K562 (cell line): ENCODE data around the gene CBFA2T2. TPM values are rescaled to one million over a fixed set of nuclear protein-coding genes. Genes with fewer than 3 reads are reported as not detected.
A peak's percentile ranks its signal among the peaks of the same experiment; 100 is the strongest.

ENCODE experiments used
- ATAC-seq: fragments of 200-7000 bp; cut with Tn5 transposase; 3 replicates; pipeline ENCODE4 v1.9.1; 2020; ENCODE audit warnings: moderate library complexity
- BruUV-seq: library from RNA; stranded (reverse); fragments of 400-500 nt; replicated peaks from 2 replicates; lab custom pipeline; 2021; lab: Mats Ljungman, UMichigan
- CTCF ChIA-PET: fragments of 300-600 bp; formaldehyde crosslinking; extraction: SDS; loops from one replicate; lab custom pipeline; 2021; ENCODE audit warnings: low intra/inter-chr PET ratio; lab: Yijun Ruan, JAX
- POLR2A ChIA-PET: fragments of 300-600, 350-650 bp; sonication (Branson Sonifier 250); formaldehyde crosslinking; extraction: SDS; loops from one replicate; lab custom pipeline; 2021; ENCODE audit warnings: antibody characterized with exemption, inconsistent platforms; lab: Yijun Ruan, JAX
- DNase-seq, 4 experiments: peaks; one replicate each; pipeline versions ENCODE4 v3.0.0 to v3.0.0-alpha.2; 2011 to 2018; ENCODE audit warnings: low spot score in 3 of 4, mixed read lengths in 3 of 4; ENCODE audit errors: extremely low read depth in 1 of 4
- FAIRE-seq: peaks from 2 replicates; lab custom pipeline; 2011; peaks lifted over from hg19 to GRCh38; lab: Jason Lieb, UNC
- H2AFZ ChIP-seq: 2 replicates; pipeline ENCODE4 v1.6.0; 2011; ENCODE audit warnings: low read depth, low read length, control low read depth, inconsistent platforms
- H3K27ac ChIP-seq: fragments of 200-600 bp; 3 replicates; pipeline ENCODE4 v1.8.0; 2011; ENCODE audit warnings: low read depth, mild to moderate bottlenecking, control low read depth, inconsistent platforms, low read length, moderate library complexity, mixed read lengths; ENCODE audit errors: extremely low read depth
- H3K27me3 ChIP-seq, 2 experiments: fragments of 300-600 bp in 1 of 2; 2 replicates in 1 of 2; 3 replicates in 1 of 2; pipeline versions ENCODE4 v1.6.0 to v1.8.0; 2011; ENCODE audit warnings: inconsistent platforms in 2 of 2, low read length in 2 of 2, mild to moderate bottlenecking in 1 of 2, mixed read lengths in 1 of 2, moderate library complexity in 1 of 2; ENCODE audit not compliant: control insufficient read depth in 2 of 2, insufficient read depth in 2 of 2
- H3K36me3 ChIP-seq: fragments of 300-600 bp; 3 replicates; pipeline ENCODE4 v1.8.0; 2011; ENCODE audit warnings: mild to moderate bottlenecking, low read length, inconsistent platforms; ENCODE audit not compliant: control insufficient read depth, insufficient read depth
- H3K4me1 ChIP-seq, 2 experiments: fragments of 200-600 bp in 1 of 2; replicated peaks in 1 of 2; 2 replicates in 1 of 2; 3 replicates in 1 of 2; pipeline versions ENCODE4 v1.5.1 to v1.8.0; 2011; ENCODE audit warnings: inconsistent platforms in 2 of 2, low read length in 2 of 2, mild to moderate bottlenecking in 1 of 2, mixed read lengths in 1 of 2, moderate library complexity in 1 of 2; ENCODE audit not compliant: control insufficient read depth in 2 of 2, insufficient read depth in 2 of 2
- H3K4me2 ChIP-seq: 2 replicates; pipeline ENCODE4 v1.6.1; 2011; ENCODE audit warnings: low read length, control low read depth, inconsistent platforms, mixed read lengths; ENCODE audit not compliant: insufficient read depth
- H3K4me3 ChIP-seq: fragments of 200-600 bp; sonication (generic), shearing (Covaris generic); 2 replicates; pipeline ENCODE4 v1.5.1; 2016; ENCODE audit warnings: control low read depth, inconsistent platforms
- H3K79me2 ChIP-seq: fragments of 200-600 bp; 3 replicates; pipeline ENCODE4 v1.8.0; 2011; ENCODE audit warnings: low read length, inconsistent platforms; ENCODE audit not compliant: control insufficient read depth, insufficient read depth
- H3K9ac ChIP-seq, 2 experiments: 2 replicates each; pipeline versions ENCODE4 v1.6.0 to v1.6.1; 2011; ENCODE audit warnings: low read depth in 2 of 2, low read length in 2 of 2, control low read depth in 1 of 2, inconsistent platforms in 1 of 2, mild to moderate bottlenecking in 1 of 2, mixed read lengths in 1 of 2; ENCODE audit not compliant: insufficient read depth in 1 of 2
- H3K9me1 ChIP-seq: one replicate; pipeline ENCODE4 v1.6.0; 2011; ENCODE audit warnings: inconsistent platforms, mild to moderate bottlenecking, low read length, moderate library complexity; ENCODE audit not compliant: control insufficient read depth, insufficient read depth
- H3K9me3 ChIP-seq: replicated peaks from 2 replicates; pipeline ENCODE4 v1.5.1; 2011; ENCODE audit warnings: low read depth, low read length, inconsistent platforms; ENCODE audit not compliant: control insufficient read depth, insufficient read depth
- H4K20me1 ChIP-seq: replicated peaks from 2 replicates; pipeline ENCODE4 v1.6.1; 2011; ENCODE audit warnings: low read length, inconsistent platforms, mixed read lengths; ENCODE audit not compliant: control insufficient read depth, insufficient read depth
- ATF7 ChIP-seq: fragments of 450-650 bp; IDR thresholded peaks from 2 replicates; pipeline ENCODE4 v1.7.1; 2014; ENCODE audit warnings: mild to moderate bottlenecking, moderate library complexity
- BRD4 ChIP-seq: fragments of 200-600 bp; sonication (generic); IDR thresholded peaks from 2 replicates; pipeline ENCODE4 v1.6.1; 2017; ENCODE audit warnings: inconsistent platforms
- MYC ChIP-seq, 2 experiments: fragments of 250-450 bp in 1 of 2; sonication (Bioruptor Pico) in 1 of 2; IDR thresholded peaks; 2 replicates each; pipeline versions ENCODE4 v1.5.1 to v1.6.1; 2012 to 2021; ENCODE audit warnings: low read depth in 2 of 2, borderline replicate concordance in 1 of 2, improper control_type of control experiment in 1 of 2, low read length in 1 of 2, mild to moderate bottlenecking in 1 of 2, moderate library complexity in 1 of 2
- NFIC ChIP-seq: fragments of 450-650 bp; IDR thresholded peaks from 2 replicates; pipeline ENCODE4 v1.6.1; 2017; ENCODE audit warnings: mild to moderate bottlenecking, inconsistent platforms
- NR3C1 ChIP-seq: sonication (generic); formaldehyde crosslinking; IDR thresholded peaks from 2 replicates; pipeline ENCODE4 v1.8.1; 2022; ENCODE audit warnings: missing genetic modification reagents
- RBFOX2 ChIP-seq: fragments of 200-400 bp; formaldehyde crosslinking; IDR thresholded peaks from 2 replicates; pipeline ENCODE4 v1.6.1; 2017; ENCODE audit warnings: low read depth, mild to moderate bottlenecking, low read length, moderate library complexity
- RBM25 ChIP-seq: fragments of 200-400 bp; formaldehyde crosslinking; IDR thresholded peaks from 2 replicates; pipeline ENCODE4 v1.6.1; 2018; ENCODE audit warnings: low read length, low read depth, moderate library complexity; ENCODE audit not compliant: severe bottlenecking
- SNIP1 ChIP-seq: fragments of 450-650 bp; IDR thresholded peaks from 2 replicates; pipeline ENCODE4 v1.7.1; 2017; ENCODE audit warnings: low read depth, mild to moderate bottlenecking
- TCF7 ChIP-seq: sonication (generic); IDR thresholded peaks from 2 replicates; pipeline ENCODE4 v1.6.1; 2016; ENCODE audit warnings: antibody characterized with exemption, borderline replicate concordance
- ZNF589 ChIP-seq: fragments of 200-800 bp; sonication (Bioruptor generic); IDR thresholded peaks from 2 replicates; pipeline ENCODE4 v1.6.1; 2016; ENCODE audit warnings: low read depth, missing genetic modification characterization, missing compliant biosample characterization
- ZNF696 ChIP-seq: fragments of 250-450 bp; sonication (Bioruptor Pico); conservative IDR thresholded peaks from 2 replicates; pipeline ENCODE4 v1.4.0; 2020; ENCODE audit warnings: mild to moderate bottlenecking, moderate library complexity
- WGBS: fragments of 100-300 bp; shearing (Covaris generic); methylation state at CpG from one replicate; pipeline ENCODE4 v1.1.6; 2016; ENCODE audit warnings: low coverage, mixed read lengths; ENCODE audit not compliant: insufficient coverage; ENCODE audit errors: missing lambda C conversion rate; 5-methylcytosine and 5-hydroxymethylcytosine counted together
- in situ Hi-C: fragments of 300-500 bp; cut with MboI; formaldehyde crosslinking; loops from 4 replicates; pipeline ENCODE4 v1.15.0; 2018; ENCODE audit warnings: inconsistent platforms, mixed read lengths
- intact Hi-C: fragments of 100-400 bp; cut with micrococcal nuclease; formaldehyde crosslinking; loops from 2 replicates; pipeline ENCODE4 v1.14.2; 2022
- polyA plus RNA-seq, 8 experiments: library from polyadenylated mRNA; depleted of rRNA in 4 of 8; stranded (reverse) in 5 of 8; unstranded in 3 of 8; fragments of >200 nt; fragmentation: Nextera tagmentation in 2 of 8; fragmentation: Illumina TruSeq in 1 of 8; extraction: Ambion mirVana in 2 of 8; extraction: Trizol in 1 of 8; gene quantifications; 2 replicates each; pipeline versions ENCODE4 v1.2.1 to v1.2.3, GENCODE V29; 2011 to 2014; ENCODE audit warnings: inconsistent platforms in 1 of 8, missing spikeins in 1 of 8
- total RNA-seq, 7 experiments: library from RNA; depleted of rRNA in 6 of 7; stranded (reverse); fragments of >200 nt in 6 of 7; fragmentation: Illumina TruSeq in 2 of 7; extraction: Trizol in 2 of 7; gene quantifications; 2 replicates each; pipeline versions ENCODE4 v1.2.1 to v1.2.3, GENCODE V29; 2011 to 2021; ENCODE audit warnings: low replicate concordance in 1 of 7

CBFA2T2 gene
- total and polyA plus RNA-seq, 9 of the 15 experiments (the other 6 are each of a cell fraction or from before 2014, with no cell fraction given): 0.27 to 9.6 (median 5.8) TPM

DNA sequence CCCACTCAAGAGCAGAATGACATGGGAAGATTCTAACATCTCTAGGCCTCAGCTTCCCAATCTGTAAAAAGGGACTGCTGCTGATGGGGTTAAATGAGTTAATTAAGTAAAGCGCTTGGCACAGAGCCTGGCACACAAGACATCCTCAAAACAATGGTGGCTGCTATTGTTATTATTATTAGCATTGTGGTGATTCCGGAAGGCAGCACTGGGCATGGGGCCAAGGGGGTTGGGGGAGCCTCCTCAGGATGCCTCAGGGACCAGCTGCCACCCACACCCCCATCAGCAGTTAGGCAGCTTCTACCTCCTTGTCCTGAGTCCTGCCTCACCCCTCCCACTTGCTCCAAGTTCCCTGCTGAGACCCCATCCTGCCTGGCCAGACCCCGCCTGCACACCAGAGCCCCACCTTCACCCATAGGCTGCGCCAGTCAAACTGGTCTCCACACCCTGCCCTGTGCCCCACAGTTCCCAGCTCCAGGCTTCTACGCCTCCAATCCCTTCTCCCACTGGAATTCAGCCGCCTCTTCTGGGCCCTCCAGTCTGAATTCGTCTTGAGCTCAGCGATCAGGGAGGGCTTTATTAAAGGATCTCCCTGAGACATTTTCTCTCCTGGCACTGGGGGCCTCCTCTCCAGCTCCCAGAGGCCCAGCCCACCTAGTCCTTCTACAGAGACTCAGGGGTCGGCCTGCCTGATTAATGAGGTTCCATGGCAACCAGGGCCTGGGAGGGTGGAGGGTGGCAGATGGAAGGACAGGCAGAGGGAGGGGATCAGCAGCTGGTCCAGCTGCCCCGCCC is 194.8 kb downstream of the CBFA2T2 start:
- peak overlapping the region; percentile 65 for H3K4me3 ChIP-seq
- ChIA-PET CTCF (no interaction called here), POLR2A (interaction anchor here (0.6 to 2.5 kb wide), 10 partner anchors 9 to 195 kb away, joined by 3 to 17 read pairs (median 4); partner anchors contain the start of genes ACTL10, CBFA2T2 and NECAB3)
- in situ Hi-C loops: no loop called here
- peaks cover 35% of the 10 kb centered on the region for H3K79me2 ChIP-seq
- no TSS peak for BruUV-seq
- H3K27me3 ChIP-seq: no peaks in the 10 kb centered on the region
- peak overlapping the region; percentile 75 to 95 for H3K9ac ChIP-seq
- no peak overlapping the region for H2AFZ ChIP-seq
- FAIRE-seq (no peak), ATAC-seq (no peak), DNase-seq (peak in 1 of 4 experiments; percentile 14)
- H3K9me1 ChIP-seq: no peaks in the 10 kb centered on the region
- peak overlapping the region; percentile 13; the same call in 2 of the 3 replicates for H3K27ac ChIP-seq
- H4K20me1 ChIP-seq: peaks cover 28% of the 10 kb centered on the region; the same call in 1 of the 2 replicates
- peaks cover 38 to 62% of the 10 kb centered on the region in 2 experiments for H3K4me1 ChIP-seq
- TF ChIP-seq SNIP1: no peak
- TF ChIP-seq ZNF589 (CRISPR knock-in tag): no peak
- TF ChIP-seq NR3C1 (CRISPR knock-in tag): no peak
- TF ChIP-seq TCF7: no peak
- TF ChIP-seq MYC (IDR thresholded peaks at IDR 0.05; ENCODE audit: low read depth, low read length): no peak
- TF ChIP-seq MYC (CRISPR knock-in tag; IDR thresholded peaks at IDR 0.05; ENCODE audit: borderline replicate concordance, low read depth): no peak
- TF ChIP-seq NFIC: peak; percentile 58
- peak; percentile 67 for TF ChIP-seq RBM25
- TF ChIP-seq RBFOX2: 0 out of 2 replicates have a peak, but pooled peaks have one; percentile 31
- no peak for TF ChIP-seq ATF7
- no peak for TF ChIP-seq ZNF696 (CRISPR knock-in tag)
- no peak for TF ChIP-seq BRD4
- no peaks in the 10 kb centered on the region for H3K9me3 ChIP-seq
- 53% methylated on average over 10 of the region's 10 CpGs for WGBS
- H3K36me3 ChIP-seq: peaks cover 21% of the 10 kb centered on the region; the same call in 1 of the 3 replicates
- H3K4me2 ChIP-seq: peak overlapping the region; percentile 94
- intact Hi-C loops: loop anchor here (5.0 kb wide), 2 partner anchors 48 to 128 kb away; partner anchors contain the start of genes CHMP4B and ZNF341
